ENCODE data around the gene SVEP1. TPM values are rescaled to one million over a fixed set of nuclear protein-coding genes. Genes with fewer than 3 reads are reported as not detected.
A peak's percentile ranks its signal among the peaks of the same experiment; 100 is the strongest.
"Not testable (repeated sequence)": the region's sequence is repeated elsewhere in the genome, so short reads cannot be mapped to it uniquely, and the experiment has no call there.

The SVEP1 gene
- total RNA-seq (2014; rRNA removed; shearing (Covaris generic); ENCODE audit: low replicate concordance), result 1.8 and 3.2 TPM in 2 replicates

GRCh38 chr9:110579034-110579861, at the start of gene SVEP1:
TSS of gene SVEP1 (minus strand) at chr9:110579741. CDS start at chr9:110579543, 198 bp downstream.
- in situ Hi-C loops (cut with HindIII; ENCODE audit: low pct_unique_long_range_greater_than_20kb, low sequenced_read_pairs), result no loop called here
- DNase-seq (ENCODE audit: low read depth), result peak; percentile 62

GRCh38 chr9:110626101-110626829, 46.7 kb upstream of the SVEP1 start:
- peak; percentile 36 for DNase-seq (ENCODE audit: low read depth)
- in situ Hi-C loops (cut with HindIII; ENCODE audit: low pct_unique_long_range_greater_than_20kb, low sequenced_read_pairs), result no loop called here

GRCh38 chr9:110623462-110624025, 44.0 kb upstream of the SVEP1 start:
- DNase-seq (ENCODE audit: low read depth), result peak; percentile 52
- in situ Hi-C loops (cut with HindIII; ENCODE audit: low pct_unique_long_range_greater_than_20kb, low sequenced_read_pairs), result no loop called here

GRCh38 chr9:110622368-110622767, 42.8 kb upstream of the SVEP1 start:
- in situ Hi-C loops (cut with HindIII; ENCODE audit: low pct_unique_long_range_greater_than_20kb, low sequenced_read_pairs), result no loop called here
- no peak for DNase-seq (ENCODE audit: low read depth)

GRCh38 chr9:110620726-110621125, 41.2 kb upstream of the SVEP1 start:
- in situ Hi-C loops (cut with HindIII; ENCODE audit: low pct_unique_long_range_greater_than_20kb, low sequenced_read_pairs), result no loop called here
- no peak for DNase-seq (ENCODE audit: low read depth)

- in situ Hi-C loops (cut with HindIII; ENCODE audit: low pct_unique_long_range_greater_than_20kb, low sequenced_read_pairs), result no loop called here
- DNase-seq (ENCODE audit: low read depth), result no peak
Measured at GRCh38 chr9:110619831-110620230, 40.3 kb upstream of the SVEP1 start.

- in situ Hi-C loops (cut with HindIII; ENCODE audit: low pct_unique_long_range_greater_than_20kb, low sequenced_read_pairs), result no loop called here
- no peak for DNase-seq (ENCODE audit: low read depth)
Measured at GRCh38 chr9:110615498-110615897, 36.0 kb upstream of the SVEP1 start.

GRCh38 chr9:110614576-110614975, 35.0 kb upstream of the SVEP1 start:
- DNase-seq (ENCODE audit: low read depth); in situ Hi-C loops (cut with HindIII; ENCODE audit: low pct_unique_long_range_greater_than_20kb, low sequenced_read_pairs): not testable (repeated sequence)

GRCh38 chr9:110606179-110606790, 26.7 kb upstream of the SVEP1 start:
- in situ Hi-C loops (cut with HindIII; ENCODE audit: low pct_unique_long_range_greater_than_20kb, low sequenced_read_pairs), result no loop called here
- DNase-seq (ENCODE audit: low read depth), result peak; percentile 21

GRCh38 chr9:110605565-110605964, 26.0 kb upstream of the SVEP1 start:
- DNase-seq (ENCODE audit: low read depth), result no peak
- in situ Hi-C loops (cut with HindIII; ENCODE audit: low pct_unique_long_range_greater_than_20kb, low sequenced_read_pairs), result no loop called here

- no peak for DNase-seq (ENCODE audit: low read depth)
- in situ Hi-C loops (cut with HindIII; ENCODE audit: low pct_unique_long_range_greater_than_20kb, low sequenced_read_pairs), result no loop called here
Measured at GRCh38 chr9:110604171-110604601, 24.6 kb upstream of the SVEP1 start.

GRCh38 chr9:110602281-110602680, 22.7 kb upstream of the SVEP1 start:
- in situ Hi-C loops (cut with HindIII; ENCODE audit: low pct_unique_long_range_greater_than_20kb, low sequenced_read_pairs), result no loop called here
- peak; percentile 41 for DNase-seq (ENCODE audit: low read depth)

- in situ Hi-C loops (cut with HindIII; ENCODE audit: low pct_unique_long_range_greater_than_20kb, low sequenced_read_pairs), result no loop called here
- DNase-seq (ENCODE audit: low read depth), result no peak
Measured at GRCh38 chr9:110601098-110601497, 21.6 kb upstream of the SVEP1 start.

- in situ Hi-C loops (cut with HindIII; ENCODE audit: low pct_unique_long_range_greater_than_20kb, low sequenced_read_pairs), result no loop called here
- DNase-seq (ENCODE audit: low read depth), result no peak
Measured at GRCh38 chr9:110599468-110599867, 19.9 kb upstream of the SVEP1 start.

- DNase-seq (ENCODE audit: low read depth), result peak; percentile 27
- in situ Hi-C loops (cut with HindIII; ENCODE audit: low pct_unique_long_range_greater_than_20kb, low sequenced_read_pairs), result no loop called here
Measured at GRCh38 chr9:110592044-110592830, 12.7 kb upstream of the SVEP1 start.

- in situ Hi-C loops (cut with HindIII; ENCODE audit: low pct_unique_long_range_greater_than_20kb, low sequenced_read_pairs), result no loop called here
- DNase-seq (ENCODE audit: low read depth), result no peak
Measured at GRCh38 chr9:110591526-110591925, 12.0 kb upstream of the SVEP1 start.

GRCh38 chr9:110590816-110591215, 11.3 kb upstream of the SVEP1 start:
- DNase-seq (ENCODE audit: low read depth), result no peak
- in situ Hi-C loops (cut with HindIII; ENCODE audit: low pct_unique_long_range_greater_than_20kb, low sequenced_read_pairs), result no loop called here

- no peak for DNase-seq (ENCODE audit: low read depth)
- in situ Hi-C loops (cut with HindIII; ENCODE audit: low pct_unique_long_range_greater_than_20kb, low sequenced_read_pairs), result no loop called here
Measured at GRCh38 chr9:110588296-110588695, 8.8 kb upstream of the SVEP1 start.
